ENCODE data around the gene LTK.

LTK gene

GRCh38 chr15:41495736-41496599 lies 17.7 kb downstream of the LTK start:
- DNase-seq, result no peak

- DNase-seq, result no peak
Measured at GRCh38 chr15:41494922-41495735, 18.5 kb downstream of the LTK start.

DNA sequence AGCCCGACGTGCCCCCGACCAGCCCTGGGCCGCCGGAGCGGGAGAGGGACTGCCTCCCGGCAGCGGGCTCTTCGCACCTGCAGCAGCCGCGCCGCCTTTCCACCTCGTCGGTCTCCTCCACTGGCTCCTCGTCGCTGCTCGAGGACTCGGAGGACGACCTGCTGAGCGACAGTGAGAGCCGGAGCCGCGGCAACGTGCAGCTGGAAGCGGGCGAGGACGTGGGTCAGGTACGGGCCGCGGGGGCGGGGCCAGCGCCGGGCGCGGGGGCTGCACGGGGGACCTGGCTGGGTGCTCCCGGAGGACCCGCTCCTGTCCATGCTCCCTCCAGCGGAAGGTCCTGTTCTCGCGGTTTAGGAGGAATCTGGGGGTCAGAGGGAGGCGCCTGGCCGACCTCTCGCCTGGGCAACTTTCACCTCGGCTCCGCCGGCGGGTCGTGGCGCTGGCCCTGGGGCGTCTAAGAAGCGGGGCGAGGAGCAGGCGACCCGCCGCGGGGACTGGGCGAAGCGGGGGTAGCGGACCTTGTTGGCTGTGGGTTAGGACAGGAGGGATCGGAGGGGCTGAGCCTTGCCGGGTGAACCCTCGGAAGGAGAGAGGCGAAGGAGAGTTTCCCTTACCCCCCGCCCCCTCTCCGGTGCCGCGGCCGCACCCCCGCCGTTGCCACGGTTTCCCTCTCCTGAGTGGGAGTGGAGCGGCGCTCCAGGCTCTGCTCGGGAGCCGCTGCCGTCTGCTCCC lies 19.3 kb downstream of the LTK start:
- DNase-seq, result peak; percentile 30

DNA sequence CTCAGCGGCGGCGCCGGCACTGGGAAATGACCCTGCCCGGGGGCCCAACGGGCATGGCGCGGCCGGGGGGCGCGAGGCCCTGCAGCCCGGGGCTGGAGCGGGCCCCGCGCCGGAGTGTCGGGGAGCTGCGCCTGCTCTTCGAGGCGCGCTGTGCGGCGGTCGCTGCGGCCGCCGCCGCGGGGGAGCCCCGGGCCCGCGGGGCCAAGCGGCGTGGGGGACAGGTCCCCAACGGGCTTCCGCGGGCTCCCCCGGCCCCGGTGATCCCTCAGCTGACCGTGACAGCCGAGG lies 19.8 kb downstream of the LTK start:
- DNase-seq, result no peak

- DNase-seq, result peak; percentile 90
Measured at GRCh38 chr15:41493205-41493901, 20.3 kb downstream of the LTK start, which contains the start of gene ITPKA. Gene ITPKA, plus strand, starts transcription at chr15:41493874. Its CDS starts 54 bp downstream, at chr15:41493928.

GRCh38 chr15:41492597-41493204 lies 20.9 kb downstream of the LTK start:
- no peak for DNase-seq

DNA sequence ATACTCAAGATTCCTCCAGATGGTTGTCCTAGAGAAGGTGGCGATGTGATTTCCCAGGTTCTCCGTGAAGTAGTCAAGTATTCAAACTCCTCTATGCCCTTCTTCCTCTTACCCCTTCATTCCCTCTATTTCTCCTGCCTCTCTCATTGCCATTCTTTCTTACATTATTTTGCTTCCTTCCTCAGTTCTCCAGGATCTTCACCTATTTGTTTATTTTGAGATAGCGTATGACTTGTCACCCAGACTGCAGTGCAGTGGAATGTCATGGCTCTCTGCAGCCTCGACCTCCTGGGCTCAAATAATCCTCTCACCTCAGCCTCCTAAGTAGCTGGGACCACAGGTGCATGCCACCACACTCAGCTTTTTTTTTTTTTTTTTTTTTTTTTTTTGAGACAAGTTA lies 21.7 kb downstream of the LTK start:
- DNase-seq, result no peak

DNA sequence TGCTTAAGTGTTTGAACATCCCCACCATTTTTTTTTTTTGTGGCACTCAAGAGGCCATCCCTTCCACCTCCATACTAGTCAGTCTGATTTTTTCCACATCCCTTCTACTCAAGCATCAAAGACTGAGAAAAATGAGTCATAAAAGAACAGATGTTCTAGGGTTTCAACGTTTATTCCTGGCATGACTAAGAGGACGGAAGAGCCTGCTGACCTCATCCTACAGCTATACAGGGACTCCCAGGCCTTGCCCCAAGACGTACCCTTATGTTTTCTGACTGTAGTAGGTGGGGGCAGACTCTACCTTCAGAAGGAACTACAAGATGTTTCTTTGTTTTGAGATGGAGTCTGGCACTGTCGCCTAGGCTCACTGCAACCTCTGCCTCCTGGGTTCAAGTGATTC lies 23.3 kb downstream of the LTK start:
- peak; percentile 96 for DNase-seq

GRCh38 chr15:41489641-41490040 lies 24.0 kb downstream of the LTK start:
- DNase-seq, result no peak

- no peak for DNase-seq
Measured at GRCh38 chr15:41487802-41488201, 25.8 kb downstream of the LTK start.

DNA sequence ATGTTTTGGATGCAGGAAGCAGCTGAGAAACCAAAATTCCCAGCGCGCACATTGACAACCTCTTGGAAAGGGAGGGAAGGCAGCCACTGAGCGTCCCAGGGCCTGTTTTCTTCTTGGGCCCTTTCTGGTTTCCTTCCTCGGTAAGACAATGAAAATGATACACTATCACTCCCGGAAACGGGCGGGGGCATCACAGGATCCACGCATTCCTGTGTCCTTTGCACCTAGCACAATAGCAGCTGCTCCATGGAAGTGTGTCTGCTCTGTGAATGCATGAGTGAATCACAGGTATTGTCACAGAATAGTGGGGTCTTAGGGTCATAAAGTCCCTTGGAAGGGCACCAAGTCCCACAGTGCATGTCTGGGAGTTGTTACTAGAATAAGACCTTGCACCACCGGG lies 26.2 kb downstream of the LTK start:
- DNase-seq, result no peak

DNA sequence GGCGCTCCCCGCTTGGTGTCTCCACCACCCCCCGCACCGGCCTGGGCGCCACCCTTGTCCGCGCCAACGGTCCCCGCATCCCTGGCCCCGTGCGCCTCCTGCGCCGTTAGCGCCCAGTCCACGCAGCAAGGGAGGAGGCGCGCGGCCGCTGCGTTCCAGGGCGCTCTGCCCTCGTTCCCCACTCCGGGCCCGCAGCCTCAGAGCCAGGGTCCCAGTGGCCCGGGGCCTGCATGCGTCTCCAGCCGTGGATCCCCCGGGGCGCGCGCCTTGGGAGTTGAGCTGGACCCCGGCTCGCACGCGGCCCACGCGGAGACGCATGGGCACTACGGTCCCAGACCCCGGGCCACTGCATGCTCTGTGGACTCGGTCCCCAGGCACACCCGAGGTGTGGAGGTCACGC lies 27.3 kb downstream of the LTK start:
- DNase-seq, result no peak

DNA sequence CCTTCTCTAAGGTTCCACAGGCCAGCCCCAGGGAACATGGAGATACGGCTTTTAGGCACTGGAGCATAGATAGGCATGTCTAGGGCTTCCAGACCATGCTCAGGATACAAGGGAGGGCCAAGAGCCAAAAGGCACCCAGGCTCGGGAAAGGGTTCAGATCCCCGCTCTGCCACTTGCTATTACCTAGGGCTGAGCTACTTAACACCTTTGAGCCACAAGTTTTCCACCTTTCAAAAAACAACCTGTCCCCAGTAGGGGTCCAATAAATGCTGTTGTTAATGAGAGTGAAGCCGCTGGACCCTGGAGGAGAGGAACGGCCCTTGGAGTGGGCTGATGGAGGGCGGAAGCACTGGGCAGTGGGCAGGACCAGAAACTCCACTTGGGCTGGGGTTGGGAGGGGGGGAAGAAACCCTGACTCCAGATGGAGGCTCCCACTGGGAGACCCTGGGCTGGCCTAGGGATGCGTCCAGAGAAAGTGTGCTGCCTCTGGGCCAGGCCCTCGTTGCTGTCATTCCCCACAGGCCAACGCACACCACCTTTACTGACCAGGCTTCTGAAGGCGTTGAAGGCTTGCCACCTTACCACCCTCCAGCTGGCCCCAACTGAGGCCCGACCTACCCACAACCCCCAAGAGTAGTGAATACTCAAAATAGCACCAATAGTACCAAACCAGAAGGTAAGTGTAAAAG lies 28.5 kb downstream of the LTK start:
- DNase-seq, result no peak

DNA sequence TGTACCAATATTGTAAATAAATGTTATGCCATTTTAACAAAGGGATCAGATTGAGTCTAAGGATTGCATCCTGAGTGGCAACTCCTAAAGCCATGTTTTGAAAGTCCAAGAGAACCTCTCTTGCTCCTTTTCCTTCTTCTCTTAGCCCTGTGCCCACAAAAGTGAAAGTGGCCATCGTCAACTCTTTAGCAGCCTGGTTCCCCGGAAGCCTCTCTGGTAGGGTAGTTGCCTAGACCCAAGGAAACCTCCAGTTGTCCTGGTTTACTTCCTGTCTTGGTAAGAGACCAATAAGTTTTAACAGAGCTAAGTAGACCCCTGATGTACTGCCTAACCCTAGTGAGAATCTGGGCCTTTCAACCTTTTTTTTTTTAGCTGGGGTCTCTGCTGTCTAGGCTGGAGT lies 30.1 kb downstream of the LTK start:
- DNase-seq, result no peak

- DNase-seq, result no peak
Measured at GRCh38 chr15:41483115-41483514, 30.5 kb downstream of the LTK start.

GRCh38 chr15:41482110-41482877 lies 31.3 kb downstream of the LTK start:
- DNase-seq, result no peak

DNA sequence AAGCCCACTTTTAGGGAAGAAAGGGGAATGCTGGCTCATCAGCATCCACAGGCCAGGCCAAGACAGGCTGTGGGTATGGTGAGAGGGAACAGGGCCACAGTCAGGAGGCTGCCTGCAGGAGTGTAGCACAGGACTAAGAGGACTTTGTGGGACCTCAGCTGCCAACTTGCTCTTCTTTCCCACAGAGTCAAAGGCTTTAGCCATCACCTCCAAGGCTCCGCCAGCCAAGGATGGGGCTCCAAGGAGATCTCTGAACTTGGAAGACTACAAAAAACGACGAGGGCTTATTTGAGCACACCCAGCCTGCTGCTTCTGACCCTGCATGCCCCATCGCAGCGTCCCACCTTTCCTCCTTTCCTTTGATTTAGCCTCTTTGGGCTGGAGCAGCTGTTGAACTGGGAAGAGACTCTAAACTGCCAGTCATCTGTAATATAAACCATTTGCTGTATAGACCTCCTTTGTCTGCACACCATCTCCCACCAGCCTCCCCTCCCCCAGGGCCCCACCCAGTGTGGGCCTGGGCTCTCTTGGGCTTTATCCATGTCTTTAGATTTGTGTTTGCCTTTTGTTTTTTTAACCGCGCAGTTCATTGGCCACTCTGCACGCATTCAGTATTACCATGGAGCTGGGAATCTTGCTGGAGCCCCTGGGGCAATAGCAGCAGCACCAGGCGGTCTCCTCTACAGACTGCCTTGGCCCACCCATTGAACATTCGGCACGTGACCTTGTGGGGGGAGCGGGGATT lies 33.1 kb downstream of the LTK start:
- no peak for DNase-seq

DNA sequence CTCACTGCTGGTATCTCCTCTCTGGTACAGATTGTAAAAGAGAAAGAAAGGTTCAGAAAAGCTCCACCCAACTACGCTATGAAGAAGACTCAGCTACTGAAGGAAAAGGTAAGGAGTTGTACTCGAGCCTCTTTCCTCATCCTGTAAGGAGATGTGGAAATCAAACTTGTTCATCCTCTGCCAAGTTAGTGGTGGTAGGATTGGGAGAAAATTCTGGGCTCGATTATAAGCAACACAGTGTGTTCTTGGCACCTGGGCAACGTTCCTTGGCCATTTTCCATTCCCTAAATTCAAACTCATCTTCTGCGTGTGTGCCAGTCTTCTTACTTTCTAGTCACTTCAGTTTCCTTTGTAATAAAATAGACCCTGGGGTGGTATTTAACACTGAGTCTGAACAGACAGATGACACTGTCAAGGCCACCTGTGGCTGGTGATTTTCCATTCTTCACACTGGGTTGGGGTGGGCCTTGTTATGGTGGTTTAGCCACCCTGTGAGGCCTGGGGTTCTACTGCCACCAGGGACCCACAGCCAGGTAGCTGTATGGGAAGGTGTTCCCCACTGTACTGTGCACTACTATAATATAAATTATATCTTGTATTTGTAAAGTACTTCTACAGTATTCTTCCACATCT lies 37.1 kb downstream of the LTK start:
- no peak for DNase-seq

DNA sequence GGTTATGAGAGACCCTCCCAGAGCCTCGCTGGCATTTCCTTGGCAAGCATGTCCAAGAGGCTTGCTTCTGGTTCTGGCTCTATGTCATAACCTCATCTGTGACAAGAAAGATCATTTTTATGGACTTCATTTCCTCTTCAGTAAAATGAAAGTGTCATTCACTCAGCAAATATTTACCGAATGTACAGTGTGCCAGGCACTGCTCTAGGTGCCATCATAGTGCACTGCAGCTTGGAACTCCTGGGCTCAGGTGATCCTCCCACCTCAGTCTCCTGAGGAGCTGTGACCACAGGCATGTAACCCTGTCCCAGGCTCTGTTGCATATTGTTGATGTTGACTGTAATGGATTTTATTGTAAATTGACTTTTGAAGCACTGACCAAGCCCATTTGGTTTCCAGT lies 38.7 kb downstream of the LTK start:
- DNase-seq, result no peak

DNA sequence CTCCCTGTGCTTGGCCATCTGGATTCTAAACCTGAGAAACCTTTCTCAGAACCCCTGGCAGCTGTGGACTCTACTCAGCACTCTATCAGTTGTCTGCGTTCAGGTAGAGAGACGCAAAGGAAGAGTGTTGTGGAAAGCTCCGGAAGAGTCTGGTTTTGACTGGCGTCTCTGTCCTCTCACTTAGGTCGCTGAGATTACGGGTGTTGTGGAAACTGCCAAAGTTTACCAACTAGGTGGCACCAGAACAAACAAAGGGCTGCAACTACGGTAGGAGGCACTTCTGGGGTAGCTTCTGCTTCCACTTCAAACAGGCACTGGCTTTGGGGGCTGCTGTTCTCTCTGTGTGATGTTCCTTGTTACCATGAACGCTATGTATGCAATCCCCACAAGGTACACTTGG lies 39.2 kb downstream of the LTK start:
- no peak for DNase-seq

Measured in EL (cell line).